Activated CD4-positive, alpha-beta T cell treated with anti-CD3 and anti-CD28 coated beads, Interleukin-2, amount 50 U/mL, for 24 hours (primary cell): ENCODE data around the gene COMMD2.

Experiments used
- DNase-seq, 2 donors: peaks; one replicate each; pipeline ENCODE4 v3.0.0-alpha.2; 2020; ENCODE audit warnings: low read depth in 1 of 2, low spot score in 1 of 2

Gene COMMD2

DNA sequence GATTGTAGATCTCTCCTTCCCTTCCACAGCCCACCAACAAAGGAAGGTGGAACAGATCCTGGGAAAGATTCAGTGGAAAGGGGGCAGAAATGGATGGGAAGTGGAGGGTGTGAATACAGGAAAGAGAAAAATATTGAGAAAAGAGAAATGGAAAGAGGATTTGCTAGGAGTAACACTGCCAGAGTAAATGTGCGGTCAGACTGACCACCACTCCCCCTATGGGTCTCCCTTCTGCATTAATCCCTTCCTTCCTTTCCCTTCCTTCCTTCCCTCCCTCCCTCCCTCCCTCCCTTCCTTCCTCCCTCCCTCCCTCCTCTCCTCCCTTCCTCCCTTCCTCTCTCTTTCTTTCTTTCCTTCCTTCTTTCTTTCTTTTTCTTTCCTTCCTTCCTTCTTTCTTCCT lies 12.0 kb upstream of the COMMD2 start:
- no peak for DNase-seq

DNA sequence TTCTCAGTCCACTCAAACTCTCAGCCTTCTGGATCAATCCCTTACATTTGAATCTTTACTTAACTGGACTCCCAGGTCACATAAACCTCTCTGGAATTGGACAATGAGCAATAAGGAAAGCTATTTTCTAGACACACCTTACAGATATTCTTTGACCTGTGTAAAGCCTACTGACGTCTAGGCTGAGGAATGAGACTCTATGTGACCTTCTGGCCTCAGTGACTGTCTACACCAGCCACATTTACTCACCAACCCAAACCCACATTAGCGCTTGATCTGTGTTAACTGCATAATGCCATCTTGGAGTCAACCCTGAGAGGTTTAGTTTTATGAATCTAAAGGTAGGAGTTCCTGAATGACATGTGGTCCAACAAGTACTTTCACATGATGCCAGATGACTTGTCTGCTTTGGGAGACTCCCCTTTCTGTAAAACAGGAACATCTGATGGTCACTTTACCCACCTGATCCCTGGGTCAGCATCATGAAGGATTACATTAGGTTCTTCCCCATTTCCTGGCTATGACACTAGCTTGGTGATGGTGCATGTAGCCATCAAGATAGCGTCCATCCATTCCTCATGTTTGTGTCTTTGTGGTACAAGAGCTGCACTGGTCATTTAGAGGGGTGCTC lies 11.4 kb upstream of the COMMD2 start:
- DNase-seq = no peak

DNA sequence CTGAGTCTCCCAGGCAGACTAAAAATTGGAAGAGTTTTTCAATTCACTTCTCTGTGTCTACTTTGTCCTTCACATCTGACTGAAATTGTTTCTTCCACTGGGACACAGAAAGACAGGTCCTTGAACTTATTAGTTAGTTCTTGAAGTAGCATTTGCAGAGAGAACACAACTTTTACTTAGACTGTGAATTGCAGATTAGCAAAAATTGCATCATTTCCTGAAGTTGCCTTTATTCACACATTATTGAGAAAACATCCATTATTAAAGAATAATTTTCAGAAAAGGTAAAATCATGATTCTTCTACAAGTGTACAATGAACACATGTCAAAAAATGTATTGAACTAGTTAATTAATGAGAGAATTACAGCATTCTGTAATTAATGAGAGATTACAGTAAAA lies 1.4 kb upstream of the COMMD2 start:
- DNase-seq = no peak

DNA sequence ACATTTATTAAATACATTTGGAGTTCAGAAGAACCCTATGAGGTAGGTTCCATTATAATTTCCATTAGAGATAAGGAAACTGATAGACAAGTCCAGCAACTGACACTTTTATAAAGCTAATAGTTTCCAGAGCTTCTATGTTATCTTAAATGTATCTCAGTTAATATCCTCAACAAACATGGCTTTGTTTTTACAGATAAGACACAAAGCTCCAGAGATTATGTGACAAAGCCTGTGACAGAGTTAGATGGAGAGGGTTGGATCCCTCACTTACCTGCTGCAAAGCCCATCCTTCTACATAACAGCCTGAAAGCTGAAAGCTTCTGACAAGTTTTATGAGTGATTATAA lies 473 bp upstream of the COMMD2 start:
- DNase-seq = no peak

DNA sequence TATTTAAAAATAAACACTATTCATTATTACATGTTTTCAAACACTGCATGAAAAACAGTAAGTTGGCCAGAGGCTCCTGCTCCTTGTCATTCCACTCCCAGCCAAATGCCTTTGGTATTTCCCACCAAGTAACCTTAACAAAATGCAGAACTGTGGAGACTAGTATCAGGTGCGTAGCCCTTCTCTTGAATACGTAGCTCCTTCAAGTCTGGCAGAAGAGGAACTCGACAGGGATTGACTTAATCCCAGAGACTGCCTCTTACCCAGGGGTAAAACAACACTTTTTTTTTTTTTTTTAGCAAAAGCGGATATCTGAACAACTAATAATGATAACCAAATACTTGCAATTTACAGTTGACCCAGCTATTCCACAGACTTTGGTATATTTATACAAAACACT lies 738 bp downstream of the COMMD2 start:
- DNase-seq = no peak

DNA sequence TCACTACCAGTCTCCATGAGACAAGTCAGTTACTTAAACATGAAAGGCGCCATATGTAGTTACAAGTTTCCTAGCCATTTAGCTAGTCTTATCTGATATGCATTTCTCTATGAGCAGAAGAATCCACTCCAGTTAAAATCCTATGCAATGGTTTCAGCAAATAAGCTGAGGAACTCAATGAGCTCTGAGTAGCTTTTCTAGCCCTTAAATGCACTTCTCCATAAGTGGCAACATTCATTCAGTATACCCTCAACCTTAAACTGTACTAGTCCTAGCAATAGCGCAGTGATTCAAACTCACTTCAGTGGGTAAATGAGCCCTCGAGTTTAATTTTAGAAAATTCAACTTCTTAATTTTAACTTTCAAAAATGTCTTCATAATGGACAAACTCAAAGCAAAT lies 7.7 kb downstream of the COMMD2 start:
- DNase-seq = no peak

DNA sequence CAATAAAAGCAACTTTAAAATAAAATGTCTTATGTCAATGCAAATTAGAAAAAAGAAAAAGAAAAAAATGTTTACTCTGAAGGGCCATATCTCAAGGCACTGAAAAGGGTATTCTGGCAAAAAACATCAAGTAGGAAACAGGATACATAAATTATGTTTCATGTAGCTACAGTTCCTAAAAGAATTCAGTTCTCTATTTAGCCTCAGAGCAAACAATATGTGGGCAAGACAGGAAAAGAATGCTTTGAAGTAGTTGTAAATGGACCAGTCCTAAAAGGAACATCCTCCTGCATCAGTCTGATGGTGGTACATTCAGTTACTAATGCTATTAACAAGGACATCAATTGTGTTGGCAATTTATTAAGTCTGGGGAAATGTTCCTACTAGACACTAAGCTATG lies 8.1 kb downstream of the COMMD2 start:
- DNase-seq = no peak

DNA sequence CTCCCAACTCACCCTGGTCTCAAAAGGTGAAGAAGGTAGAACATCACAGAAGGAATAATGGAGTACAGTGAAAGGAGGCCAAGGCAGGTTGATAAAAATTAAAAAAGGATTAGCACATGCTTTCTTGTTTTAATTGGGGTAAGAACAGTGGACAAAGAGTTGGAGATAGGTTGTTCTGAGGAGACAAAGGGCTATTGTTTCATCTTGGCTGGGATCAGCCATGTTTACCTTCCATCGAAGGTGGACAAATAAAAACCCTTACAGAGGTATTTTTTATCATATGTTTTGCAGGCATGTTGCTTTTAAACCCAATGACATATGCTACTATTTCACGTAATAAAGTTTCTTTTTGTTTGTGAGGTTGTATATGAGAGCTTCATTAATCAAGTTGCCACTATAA lies 12.9 kb downstream of the COMMD2 start:
- no peak for DNase-seq

DNA sequence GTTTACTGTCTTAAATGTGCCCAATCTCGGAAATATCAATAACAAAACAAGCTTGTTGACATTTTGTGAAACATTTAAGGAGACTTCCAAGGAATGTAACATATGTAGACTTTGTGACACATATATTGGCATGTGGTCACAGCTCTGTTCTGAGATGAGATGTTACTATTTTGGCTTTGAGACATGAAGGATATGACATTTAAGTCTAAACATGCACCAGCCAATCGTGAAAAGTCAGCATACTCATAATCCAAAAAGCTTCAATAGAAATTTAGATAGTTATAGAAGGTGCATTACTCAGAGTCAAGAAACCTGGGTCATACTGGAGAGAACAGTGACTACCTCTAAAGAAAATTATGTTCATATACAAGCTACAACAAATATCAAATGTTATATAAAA lies 13.4 kb downstream of the COMMD2 start:
- no peak for DNase-seq

DNA sequence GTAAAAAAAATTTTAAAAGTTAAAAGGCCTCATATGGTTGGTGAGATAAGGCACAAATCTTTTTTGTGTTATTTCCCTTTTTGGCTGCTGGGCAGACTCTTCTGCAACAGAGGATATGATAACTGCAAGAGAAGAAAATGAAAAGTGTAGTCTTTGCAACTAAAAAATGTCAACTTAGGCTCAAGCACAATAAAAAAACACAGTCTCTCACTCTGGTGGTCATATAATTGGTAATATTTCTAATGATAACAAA lies 15.4 kb downstream of the COMMD2 start:
- no peak for DNase-seq

DNA sequence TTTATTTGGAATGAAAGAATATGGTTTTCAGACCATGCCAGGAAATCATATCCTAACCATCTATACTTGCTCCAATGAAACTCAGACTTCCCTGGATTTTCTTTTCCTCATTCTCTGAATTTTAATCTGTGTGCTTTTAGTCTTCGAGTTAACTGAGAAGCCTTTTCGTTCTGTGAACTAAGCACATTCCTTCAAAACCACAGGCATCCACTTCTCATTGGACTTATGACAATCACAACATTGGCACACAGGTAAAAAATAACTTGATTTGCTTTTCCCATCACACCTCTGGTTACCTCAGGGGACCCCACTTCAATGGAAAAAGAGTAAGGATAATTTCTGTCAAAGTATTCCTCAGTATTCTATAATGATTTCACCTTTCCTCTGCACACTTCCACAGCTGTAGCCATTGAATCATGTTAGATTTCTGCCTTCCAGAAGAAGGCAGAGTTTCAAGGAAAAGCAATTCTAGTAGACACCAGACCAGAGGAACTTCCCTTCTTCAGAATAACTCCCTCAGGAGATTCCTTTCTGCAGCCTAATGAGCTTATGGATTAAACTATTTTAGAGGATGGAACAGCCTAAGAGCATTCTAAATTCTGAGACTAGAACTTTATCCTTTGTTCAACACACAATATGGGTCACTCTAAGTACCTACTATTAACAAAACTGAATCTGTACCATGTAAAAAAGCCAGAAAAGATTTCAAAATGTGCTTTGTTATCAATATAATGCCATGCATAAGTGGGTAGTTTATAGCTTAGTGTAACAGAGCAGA lies 15.9 kb downstream of the COMMD2 start:
- no peak for DNase-seq

DNA sequence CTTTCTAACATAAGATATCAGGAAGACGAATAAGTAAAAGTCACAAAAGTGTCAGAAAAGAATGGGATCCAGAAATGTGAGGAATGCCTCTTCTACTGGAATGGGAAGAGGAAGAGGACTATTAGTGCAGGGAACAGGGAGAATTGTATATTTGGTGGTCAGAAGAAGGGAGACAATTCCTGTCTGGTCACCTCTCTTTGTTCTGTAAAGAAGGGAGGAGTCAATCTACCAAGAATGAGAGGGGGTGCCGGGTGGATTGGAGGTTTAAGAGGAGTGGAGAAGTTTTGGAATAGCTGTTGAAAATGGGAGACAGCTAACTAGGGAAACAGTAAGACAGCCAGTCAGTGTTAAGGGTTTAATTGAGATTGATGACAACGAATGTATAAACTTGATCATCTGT lies 20.1 kb downstream of the COMMD2 start:
- no peak for DNase-seq

DNA sequence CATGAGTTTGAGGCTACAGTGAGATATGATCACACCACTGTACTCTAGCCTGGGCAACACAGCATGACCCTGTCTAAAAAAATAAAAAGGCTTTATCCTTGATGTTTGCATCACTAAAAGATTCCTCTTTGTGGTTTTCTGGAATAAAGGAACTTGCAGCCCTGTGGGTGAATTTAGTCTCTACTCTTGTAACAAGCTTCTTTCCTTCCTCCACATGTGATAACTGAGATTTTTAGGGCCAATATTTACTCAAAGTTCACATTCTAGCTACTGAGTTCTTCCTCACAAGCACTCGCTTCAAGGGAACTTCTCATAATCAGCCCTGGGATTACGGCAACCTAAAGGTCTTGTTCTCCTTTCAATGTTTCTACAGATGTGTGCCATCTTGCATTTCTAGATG lies 24.6 kb downstream of the COMMD2 start:
- DNase-seq = no peak

DNA sequence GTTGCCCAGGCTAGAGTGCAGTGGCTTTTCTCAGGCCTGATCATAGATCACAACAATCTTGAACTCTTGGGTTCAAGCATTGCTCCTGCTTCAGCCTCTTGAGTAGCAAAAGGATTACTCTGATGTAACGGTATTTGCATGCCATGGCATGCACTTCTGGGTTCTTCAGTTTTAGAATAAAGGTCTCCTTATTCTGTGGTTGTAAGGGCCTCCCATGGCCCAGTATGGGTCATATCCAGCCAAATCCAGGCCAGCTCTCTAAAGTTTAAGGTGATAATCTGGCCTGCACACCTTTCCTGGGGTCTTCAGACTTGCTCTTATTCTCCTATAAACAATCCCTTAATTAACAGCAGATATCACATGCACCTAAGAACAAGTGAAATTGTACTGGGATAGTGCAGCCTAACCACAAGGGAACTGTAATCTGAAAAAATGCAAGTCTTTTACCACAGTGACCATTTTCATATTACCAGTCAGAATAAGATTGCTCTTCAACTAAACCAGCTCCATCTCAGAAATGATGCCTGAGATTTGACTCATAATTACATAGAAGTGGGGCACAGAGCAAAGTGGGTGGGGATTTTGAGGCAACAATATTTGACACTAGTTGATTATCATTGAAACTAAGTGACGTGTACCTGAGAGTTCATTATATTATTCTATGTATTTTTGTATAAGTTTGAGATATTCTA lies 25.4 kb downstream of the COMMD2 start:
- DNase-seq = no peak

DNA sequence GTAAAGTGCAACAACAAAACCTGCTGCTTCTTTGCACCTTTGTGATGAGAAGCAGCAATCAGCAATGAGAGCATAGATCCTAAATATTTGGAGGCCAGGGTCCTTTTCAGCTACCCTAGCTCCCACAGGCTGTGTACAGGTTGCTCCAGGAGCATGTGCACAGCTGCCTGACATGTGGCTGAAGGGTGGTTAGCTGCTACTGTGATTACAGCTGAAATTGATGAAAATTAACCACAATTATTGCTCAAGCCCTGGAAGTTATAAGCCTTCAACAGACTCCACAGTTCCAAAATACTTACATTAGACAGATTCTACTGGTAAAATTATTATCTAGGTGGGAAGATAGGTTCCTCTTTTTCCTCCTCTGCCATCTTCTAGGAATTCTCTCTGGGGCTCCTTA lies 28.5 kb downstream of the COMMD2 start:
- DNase-seq = no peak

DNA sequence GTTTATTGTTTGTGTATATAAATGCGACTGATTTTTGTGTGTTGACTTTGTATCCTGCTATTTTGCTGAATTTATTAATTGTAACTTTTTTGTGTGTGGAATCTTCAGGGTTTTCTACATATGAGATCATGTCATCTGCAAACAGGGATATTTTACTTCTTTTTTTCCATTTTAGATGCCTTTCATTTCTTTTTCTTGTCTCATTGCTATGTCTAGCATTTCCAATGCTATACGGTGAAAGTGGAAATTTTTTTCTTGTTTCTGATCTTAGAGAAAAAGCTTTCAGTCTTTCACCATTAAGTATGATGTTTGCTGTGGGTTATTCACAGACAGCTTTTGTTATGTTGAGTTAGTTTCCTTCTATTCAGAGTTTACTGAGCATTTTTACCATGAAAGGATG lies 31.4 kb downstream of the COMMD2 start:
- no peak for DNase-seq

DNA sequence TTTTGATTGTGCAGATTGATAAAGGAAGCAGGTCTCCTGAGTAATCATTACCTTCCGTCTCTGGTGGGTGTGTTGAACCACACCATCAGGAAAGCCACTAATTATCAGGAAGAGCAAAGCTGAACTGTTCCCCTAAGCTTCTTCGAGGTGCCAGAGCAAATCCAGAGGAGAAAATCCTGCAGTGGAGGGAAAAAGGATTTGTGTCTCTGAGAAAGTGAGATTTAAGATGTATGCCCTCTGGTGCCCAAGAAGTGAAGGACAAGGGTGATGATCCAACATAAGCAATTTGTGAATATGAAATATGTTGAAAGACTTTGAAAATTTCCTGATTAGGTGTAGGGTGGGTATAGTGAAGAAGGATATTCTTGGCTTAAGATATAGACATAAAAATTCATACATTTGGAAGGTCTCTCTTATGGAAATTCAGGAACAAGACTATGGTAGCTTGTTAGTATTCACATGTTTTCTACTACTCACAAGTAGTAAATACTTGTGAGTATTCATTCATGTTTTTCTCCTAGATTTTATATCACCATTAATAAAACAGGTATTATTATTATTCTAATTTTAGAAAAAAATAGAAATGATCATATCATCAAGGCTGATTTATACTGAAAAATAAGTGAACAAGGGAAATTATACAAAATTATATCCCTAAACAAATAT lies 34.8 kb downstream of the COMMD2 start:
- DNase-seq = no peak

DNA sequence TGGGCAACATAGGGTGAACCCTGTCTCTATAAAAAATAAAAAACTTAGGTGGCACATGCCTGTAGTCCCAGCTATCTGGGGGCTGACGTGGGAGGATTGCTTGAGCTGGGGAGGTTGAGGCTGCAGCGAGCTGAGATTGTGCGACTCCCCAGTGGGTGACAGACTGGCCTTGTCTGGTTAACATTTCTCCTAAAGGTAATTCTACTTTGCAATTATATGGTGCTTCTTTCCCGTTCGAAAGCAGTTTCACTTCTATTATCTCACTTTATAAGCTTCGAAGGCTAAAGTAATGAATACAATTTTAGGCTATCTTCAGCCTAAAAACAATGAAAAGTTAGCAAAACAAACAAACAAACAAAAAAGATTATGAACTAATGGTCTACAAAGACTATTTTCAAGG lies 35.3 kb downstream of the COMMD2 start:
- DNase-seq = no peak

DNA sequence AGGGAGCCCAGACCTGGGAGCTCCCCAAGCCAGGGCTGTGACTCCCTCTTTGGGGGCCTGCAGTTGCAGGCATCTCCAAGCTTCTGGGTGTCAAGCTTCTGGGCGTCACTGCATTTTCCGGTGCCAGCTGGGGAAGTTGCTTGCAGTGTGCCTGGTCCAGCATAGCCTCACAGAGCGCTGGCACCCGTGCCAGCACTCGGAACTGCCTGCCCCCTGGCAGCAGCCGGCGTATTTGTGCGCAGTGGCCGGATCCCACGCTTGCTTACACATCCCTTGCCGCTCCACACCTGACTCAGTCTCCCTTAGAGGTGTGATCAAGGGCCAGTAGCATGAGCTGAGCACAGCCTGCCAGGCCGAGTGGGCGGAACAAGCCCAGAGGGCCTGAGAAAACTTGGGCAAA lies 37.0 kb downstream of the COMMD2 start:
- DNase-seq = no peak

DNA sequence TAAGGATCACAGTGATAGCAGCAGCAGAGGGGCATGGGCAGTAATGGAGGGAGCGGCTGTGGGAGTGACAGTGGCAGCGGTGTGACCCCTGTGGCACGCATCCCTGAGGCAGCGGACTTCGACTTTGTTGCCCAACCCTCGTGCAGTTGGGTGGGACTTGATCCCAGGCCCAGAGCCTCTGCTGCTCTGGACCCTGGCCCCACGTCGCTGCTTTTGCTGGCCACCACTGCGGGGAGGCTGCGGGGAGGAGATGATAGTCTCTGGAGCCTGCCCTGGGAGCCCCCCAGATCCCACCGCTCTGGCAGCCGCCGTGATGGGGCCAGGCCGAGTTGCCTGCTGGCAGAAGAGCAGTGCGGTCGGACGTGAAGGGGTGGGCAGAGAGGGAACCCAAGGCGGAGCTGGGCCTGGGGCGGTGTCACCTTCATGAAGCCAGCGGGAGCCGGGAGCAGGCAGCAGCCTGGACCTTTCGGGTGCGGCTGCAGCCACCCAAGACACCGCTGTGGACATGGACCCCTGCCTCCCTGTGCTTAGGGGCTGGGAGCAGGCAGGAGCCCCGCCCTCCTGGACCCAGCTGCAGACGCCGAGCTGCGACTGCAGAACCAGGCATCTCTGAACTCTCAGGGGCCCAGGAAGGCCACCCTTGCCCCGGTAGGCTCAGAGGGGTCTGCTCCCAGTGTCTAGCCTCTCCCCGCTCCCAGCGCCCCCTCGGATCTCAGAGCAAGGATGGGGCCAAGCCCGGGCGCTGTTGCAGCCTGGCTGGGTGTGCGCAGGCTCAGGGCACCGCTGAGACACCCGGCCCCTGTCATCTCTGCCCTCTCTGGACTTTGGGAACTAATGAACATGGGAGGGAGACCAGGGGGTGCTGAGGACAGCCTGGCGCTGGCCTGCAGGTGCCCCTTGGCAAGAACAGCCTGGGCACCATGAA lies 38.3 kb downstream of the COMMD2 start:
- no peak for DNase-seq

DNA sequence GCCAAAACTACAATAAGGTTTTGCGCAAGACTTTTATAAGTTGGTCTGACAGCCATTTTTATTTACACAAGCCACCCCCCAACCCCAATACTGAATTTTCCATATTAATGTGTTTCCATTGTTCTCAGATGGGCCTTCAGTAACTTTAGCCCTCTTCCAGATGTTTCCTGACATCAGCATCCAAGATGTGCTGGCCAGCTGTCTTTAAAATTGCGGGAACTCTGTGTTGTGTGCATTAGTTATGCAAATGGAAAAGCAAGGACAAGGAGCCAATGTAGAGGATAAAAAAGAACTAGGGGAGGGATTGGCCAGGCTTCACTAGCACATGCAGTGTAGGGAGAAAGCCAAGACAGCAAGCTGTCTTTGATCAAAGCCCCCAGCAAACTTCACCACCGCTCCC lies 45.4 kb downstream of the COMMD2 start:
- DNase-seq = no peak
